ENCODE measurements around the gene ADSL.
"Not testable (repeated sequence)": the region's sequence is repeated elsewhere in the genome, so short reads cannot be mapped to it uniquely, and the experiment has no call there.

Gene ADSL

DNA sequence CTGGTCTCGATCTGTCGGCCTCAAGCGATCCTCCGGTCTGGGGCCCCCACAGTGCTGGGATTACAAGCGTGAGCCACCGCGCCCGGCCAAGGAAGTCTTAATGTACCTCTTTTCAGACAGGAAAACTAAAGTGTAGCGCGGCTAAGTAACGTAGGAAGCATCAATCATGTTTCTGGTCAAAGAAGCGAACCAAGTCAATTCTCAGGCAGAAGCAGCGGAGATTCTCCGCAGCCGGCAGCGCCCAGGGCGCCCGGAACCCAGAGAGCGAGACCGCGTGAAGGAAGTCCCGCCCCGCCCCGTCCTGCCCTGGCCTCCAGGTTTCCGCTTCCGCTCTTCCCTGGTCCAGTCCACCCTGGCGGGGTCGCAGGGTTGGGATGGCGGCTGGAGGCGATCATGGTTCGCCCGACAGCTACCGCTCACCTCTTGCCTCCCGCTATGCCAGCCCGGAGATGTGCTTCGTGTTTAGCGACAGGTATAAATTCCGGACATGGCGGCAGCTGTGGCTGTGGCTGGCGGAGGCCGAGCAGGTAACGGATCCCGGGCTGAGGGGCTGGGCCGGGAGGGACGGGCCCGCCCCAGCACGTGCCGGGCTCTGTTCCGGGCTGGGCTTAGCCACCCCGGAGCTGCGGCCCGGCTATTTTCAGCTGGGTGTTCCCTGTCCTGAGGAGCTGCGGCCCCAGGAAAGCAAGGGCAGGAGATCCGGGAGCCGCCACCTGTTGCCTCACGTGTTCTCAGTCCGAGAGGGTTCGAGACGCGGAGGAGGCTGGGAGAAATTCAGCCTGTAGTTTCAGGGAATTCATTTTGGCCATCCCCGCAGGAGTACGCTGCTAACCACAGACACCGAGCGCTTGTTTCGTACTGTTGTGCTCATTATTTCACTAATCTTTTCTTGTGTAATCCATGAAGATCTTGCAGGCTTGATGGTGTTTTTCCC lies at the start of gene ADSL:
TSS of gene ADSL (plus strand) at position 316 of the 934 bp plus-strand sequence. CDS start at position 375, 59 bp downstream.
- DNase-seq = peak; percentile 73

DNA sequence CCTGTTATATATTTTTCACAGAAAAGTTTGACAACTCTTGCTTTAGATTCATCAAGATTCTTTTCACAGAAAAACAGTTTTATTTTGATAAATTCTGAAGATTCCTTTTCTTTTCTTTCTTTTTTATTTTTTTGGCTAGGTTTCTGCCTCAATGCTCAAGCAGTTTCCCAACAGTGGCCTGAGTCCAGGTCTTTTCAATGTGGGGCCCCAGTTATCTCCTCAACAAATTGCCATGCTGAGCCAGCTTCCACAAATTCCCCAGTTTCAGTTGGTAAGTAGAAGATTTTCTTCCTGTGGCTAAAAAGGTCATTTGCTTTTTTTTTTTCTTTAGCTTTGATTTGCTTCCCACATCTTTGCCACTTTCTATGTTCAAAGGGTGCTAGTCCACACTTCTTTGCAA lies 46.0 kb upstream of the ADSL start:
- DNase-seq = no peak

DNA sequence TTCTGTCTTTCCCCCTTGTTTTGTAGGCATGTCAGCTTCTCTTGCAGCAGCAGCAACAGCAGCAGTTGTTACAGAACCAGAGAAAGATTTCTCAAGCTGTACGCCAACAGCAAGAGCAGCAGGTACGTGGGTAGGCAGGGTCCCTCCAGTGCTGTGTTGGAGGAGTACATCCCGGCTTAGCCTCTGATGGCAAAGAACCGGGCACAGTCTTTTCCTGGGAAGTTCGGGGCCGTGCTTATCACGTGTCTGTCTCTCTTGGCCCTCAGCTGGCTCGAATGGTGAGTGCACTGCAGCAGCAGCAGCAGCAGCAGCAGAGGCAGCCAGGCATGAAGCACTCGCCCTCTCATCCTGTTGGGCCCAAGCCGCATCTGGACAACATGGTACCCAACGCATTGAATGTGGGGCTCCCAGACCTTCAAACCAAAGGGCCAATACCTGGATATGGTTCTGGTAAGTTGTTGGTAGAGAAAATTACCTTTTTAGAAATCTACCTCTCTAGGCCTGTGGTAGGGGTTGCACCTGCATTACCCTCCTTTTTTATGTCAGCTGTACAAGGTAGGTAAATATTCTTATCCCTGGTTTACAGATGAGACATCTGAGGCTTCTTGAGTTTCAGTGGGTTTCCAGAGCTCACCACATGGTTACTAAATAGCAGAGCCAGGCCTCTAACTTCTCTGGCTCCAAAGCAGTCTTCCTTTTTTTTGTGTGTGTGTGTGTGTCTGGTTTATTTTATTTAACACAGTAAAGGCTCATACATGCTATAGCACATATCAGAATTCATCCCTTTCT lies 45.2 kb upstream of the ADSL start:
- no peak for DNase-seq

DNA sequence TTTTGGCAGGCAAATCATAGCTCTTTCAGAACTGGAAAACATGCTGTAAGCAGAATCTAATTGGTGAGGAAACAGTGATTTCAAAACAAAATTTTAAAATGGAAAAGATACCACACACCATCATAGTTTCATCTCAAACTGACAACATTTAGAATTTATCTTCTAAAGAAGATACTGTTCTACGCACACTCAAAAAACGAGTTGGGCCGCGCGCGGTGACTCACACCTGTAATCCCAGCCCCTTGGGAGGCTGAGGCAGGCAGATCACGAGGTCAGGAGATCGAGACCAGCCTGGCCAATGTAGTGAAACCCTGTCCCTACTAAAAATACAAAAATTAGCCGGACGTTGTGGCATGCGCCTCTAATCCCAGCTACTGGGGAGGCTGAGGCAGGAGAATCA lies 44.2 kb upstream of the ADSL start:
- no peak for DNase-seq

DNA sequence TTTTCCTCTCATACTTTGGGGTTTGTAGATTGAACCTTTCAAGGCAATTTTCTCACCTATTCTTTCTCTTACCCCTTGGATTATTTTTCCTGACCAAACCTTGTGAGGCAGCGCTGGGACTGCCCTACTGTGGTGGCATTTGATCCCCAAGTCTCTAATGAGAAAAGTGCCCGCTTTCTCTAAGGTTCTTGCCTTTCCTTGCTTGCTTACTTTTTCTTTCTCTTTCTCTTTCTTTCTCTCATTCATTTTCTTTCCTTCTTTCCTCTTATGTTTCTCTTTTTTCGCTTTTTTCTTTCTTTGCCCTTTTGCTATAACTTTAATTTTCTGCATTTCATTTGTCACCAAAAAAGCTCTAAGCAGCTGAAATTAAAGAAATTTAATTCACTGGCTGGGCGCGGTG lies 40.7 kb upstream of the ADSL start:
- DNase-seq = no peak

DNA sequence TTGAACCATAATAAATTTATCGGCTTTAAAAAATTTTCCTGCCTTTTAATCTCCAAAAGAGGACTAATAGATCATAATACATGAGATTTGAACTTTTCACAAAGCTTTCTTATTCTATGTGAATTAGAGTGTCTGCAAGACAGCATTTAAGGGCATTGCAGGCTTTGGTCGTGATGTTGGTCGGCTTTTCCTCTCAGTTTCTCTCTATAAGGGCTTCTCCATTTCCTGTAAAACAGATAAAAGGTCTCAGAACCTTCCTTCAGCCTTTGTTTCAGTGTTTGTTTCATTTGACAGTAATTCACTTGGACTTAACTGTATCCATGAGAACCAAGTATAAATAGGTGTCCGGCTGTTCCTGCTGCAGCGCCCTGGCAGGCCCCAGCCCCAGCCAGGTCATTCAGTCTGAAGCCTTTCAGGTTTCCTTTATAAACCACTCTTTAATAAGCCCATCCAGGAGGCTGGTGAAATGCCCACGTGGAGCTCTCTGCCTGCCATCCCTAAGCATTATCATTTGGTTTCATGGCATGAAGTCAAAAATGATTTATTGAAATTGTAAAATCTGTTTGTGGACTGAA lies 37.2 kb upstream of the ADSL start:
- no peak for DNase-seq

DNA sequence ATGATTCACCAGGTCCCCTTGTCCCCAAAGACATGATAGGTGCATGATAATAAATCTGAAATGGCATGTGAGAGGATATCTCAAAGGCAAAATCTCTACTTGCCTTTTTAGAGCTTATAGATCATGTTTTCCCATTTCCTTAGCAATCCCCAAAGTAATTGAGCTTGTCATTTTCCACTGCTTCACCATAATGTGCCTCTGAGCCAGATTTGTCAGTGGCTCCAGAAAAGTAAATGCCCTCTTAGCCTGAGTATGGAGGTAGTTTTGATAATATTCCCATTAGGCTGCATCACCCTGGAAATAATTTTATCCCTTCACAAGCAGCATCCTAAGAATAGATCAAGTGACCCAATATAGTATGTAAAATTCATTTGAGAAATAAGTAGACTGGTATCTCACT lies 36.7 kb upstream of the ADSL start:
- no peak for DNase-seq

DNA sequence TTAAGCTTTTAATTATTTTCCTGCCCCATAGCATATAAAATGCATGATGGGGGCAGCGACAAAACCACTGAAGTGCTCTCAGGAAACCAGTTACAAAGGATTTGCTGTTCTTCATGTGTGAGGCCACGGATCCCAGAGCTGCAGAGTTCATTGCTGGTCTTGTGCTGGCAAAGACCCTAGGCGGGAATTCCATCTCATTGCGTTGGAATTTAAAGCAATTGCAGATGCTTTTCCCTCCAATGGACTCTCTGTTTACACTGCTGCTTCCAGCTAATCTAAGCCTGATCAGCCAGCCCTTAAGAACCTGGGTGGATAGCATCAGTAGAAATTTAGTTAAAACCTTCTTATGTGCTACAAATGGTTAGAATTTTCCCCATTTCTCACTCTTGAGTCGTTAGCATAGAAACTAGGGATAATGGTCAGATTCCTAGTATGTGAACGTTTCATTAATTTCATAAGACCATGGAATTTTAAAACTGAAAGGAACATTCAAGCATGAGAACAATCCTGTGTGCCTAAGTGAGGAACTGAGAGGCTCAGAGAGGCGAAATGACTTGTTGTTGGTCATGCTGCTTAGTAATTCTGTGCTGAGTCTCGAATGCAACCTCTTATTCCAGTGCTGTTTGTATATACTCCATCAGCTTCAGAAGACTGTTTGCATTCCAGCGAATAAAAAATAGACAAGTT lies 36.1 kb upstream of the ADSL start:
- no peak for DNase-seq

DNA sequence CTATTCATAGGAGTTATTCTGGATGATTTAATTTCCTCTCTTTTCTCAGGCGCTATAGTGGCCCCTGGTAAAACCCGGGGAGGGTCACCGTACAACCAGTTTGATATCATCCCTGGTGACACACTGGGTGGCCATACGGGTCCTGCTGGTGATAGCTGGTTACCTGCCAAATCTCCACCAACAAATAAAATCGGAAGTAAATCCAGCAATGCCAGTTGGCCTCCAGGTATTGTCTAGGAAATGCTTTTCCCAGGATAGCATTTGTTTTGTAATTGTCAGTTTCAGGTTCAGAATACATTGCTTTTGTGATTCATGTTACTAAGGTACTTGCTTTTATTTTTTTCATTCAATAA lies 35.6 kb upstream of the ADSL start:
- DNase-seq = no peak

DNA sequence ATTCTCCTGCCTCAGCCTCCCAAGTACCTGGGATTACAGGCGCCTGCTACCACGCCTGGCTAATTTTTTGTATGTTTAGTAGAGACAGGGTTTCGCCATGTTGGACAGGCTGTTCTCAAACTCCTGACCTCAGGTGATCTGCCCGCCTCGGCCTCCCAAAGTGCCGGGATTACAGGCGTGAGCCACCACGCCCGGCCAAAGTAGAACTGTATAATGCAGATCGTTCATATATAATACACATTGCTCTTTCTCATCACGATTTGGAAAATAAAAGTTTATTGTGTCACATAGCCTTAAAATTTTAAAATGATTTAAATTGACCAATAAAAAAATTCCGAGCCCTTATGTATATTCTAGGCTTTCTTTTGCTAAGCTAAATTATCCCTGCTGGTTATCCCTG lies 34.7 kb upstream of the ADSL start:
- DNase-seq = not testable (repeated sequence)

DNA sequence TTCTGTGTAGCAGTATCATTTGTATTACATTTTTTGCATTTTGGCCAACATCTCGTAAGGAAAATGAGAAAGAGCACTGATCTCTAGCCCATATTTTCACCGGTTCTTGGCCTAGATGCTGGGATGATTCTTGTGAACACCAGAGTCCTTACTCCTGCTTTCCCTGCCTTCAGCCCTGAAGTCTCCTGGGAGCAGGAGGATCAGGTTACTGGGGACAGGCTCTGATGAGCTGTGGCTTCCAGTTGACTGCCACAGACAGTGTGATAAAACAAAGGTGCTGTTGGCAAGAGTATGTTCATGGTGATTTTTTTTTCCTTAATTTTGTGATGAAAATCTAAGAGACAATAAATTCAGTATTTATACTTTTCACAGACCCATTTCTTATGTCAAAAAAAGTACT lies 34.2 kb upstream of the ADSL start:
- no peak for DNase-seq

DNA sequence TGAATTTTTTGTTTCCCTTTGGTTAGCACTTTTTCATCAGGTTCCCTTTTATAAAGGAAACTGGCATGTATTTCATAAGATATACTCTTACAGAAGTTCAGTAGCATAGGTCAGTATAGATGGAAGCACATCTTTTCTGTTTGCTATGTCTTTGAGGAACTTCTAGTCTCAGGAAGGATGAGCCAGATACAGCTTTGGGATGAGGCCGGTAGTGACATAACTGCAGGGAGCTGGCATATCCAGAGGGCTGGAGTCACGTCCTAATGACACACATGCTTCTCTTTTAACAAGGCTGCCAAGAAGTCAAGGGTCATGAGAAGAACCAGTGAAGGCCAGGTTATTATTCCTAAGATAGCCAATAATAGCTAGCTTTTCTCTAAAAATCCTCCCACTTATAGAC lies 33.3 kb upstream of the ADSL start:
- no peak for DNase-seq

DNA sequence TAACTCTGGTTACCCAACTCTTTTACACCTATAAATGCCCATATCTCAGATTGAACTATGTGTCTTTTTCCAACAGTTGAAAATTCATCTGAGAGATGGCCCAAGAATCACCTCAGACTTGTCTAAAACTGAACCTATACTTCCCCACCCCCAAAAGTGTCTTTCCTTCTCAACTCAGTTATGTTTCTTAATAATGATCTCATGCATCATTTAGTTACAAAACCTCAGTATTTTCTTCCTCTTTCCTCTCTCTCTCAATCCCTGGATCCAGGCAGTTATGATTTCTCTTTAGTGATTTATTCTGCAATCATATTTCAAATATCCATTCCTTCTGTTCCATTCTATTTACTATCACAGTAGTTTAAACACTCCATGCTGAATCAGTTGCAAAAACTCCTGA lies 32.3 kb upstream of the ADSL start:
- DNase-seq = no peak

DNA sequence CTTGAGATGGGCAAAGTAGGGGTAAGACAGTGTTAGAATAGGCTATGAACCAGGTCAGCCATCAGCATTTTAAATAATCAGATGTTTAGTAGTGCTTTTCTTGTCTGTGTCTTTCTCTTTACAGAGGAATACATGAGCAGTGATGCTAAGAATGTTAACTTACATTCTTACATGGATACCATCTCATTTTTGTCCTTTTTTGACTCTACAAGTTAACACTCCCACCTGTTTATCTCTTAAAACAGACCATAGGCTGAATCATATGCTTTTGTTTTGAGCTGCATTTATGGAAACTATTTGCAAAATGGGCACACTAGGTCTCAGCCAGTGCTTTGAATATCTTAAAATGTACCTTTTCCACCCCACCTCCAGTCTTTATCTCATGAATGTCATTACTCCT lies 25.6 kb upstream of the ADSL start:
- no peak for DNase-seq

DNA sequence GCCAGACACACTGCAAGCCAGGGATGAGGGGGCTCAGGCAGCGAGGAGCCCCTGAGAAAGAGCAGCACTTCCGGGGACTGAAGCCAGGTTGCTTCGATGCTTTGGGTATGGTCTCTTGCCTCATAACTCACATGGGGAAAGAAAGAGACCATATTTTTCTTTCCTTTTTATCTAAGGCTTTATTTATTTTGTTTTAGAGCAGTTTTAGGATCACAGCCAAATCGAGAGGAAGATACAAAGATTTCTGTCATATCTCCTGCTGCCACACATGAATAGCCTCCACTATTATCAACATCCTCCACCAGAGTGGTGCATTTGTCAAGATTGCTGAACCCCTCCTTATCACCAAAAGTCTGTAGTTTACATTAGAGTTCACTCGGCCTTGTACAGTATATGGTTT lies 24.3 kb upstream of the ADSL start:
- no peak for DNase-seq

DNA sequence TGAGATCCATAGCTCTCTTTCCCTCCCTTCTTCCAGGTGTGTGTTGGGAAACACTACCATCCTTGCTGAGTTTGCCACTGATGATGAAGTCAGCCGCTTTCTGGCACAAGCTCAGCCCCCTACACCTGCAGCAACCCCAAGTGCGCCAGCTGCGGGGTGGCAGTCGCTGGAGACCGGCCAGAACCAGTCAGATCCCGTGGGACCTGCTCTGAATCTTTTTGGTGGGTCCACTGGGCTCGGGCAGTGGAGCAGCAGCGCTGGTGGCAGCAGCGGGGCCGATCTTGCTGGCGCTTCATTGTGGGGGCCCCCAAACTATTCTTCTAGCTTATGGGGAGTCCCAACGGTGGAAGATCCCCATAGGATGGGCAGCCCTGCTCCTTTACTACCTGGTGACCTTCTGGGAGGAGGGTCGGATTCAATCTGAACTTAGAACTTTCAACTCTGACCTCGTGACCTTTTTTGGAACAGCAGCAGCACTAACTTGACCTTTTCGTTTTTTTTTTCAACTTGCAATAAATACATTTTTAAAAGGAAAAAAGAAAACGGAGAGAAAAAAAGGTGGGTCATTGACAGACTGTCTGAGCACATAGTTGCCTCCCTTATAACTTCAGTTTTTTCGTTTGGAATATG lies 23.4 kb upstream of the ADSL start:
- no peak for DNase-seq

DNA sequence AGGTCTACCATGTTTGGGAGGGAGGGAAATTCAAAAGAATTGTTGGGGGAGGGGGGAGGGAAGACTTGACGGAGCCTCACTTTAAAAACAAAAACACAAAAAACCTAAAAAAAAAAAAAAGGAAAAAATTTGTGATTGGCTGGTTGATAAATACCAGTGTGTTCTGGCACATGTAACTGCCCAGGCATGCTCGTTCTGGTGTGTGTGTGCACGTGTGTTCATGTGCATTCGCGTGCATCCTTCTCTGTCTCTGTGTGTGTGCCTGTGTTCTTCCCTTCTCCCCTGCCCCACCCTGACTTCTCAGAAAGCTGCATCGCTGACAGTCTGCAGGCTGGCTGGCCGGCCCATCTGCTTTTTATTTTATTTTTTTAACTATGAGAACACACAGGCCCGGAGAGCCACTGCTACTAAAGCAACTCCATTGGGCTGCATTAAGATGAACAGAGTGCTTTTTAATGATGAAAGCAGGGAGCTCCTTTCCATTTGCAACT lies 22.6 kb upstream of the ADSL start:
- no peak for DNase-seq

DNA sequence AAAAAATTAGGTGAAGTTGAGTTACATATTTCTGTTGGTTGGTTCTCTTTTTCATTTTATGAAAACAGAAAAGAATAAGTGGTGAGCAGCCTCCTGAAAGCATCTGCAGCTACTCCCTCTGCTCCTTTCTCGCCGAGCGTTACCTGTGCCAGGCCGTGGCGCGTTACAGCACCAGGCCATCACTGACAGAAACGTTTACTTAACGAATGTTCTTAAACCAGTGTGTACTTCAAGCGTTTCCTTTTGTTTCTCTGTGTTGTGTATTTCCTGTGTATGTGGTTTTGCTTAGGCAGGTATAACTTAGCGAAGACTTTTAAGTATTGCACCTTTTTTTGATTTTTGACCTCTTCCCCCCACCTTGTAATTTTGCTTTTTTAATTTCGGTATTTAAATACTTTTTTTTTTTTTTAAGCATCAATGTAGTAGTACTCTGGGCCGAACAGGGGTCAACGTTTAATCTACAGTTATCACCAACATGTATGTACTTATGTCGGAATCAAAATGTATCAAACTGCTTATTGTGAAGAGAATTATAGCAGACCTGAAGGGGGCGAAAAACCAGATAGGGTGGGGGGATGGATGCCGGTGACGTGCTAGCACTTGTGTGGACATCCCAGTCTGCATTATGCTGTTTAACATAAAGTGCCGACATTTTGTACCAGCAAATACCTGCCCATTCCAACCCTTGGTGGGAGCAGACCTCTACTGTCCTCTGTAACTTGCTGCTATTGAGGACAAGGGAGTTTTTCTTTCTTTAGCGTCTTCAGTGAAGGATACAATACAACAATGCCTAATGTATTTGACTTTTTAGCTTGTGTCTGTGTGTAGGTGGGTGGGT lies 21.6 kb upstream of the ADSL start:
- DNase-seq = no peak

DNA sequence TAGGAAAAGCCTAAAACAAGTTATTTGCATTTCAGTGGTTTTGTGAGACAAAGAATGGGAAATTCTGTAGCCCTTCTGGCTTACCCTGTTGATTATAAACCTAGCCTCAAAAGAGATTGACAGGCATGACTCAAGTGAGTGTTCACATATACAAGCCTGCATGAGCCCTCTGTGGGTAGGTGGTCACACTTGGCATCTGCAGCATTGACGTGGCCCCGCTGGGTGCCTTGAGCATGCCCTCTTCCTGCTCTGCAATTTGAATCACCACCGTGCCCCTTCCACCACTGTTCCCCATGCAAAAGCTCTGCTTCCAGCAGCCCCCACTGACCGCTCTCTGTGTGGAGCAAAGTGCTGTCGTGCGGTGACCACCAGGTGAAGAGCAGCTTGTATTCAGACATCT lies 21.0 kb upstream of the ADSL start:
- DNase-seq = no peak

DNA sequence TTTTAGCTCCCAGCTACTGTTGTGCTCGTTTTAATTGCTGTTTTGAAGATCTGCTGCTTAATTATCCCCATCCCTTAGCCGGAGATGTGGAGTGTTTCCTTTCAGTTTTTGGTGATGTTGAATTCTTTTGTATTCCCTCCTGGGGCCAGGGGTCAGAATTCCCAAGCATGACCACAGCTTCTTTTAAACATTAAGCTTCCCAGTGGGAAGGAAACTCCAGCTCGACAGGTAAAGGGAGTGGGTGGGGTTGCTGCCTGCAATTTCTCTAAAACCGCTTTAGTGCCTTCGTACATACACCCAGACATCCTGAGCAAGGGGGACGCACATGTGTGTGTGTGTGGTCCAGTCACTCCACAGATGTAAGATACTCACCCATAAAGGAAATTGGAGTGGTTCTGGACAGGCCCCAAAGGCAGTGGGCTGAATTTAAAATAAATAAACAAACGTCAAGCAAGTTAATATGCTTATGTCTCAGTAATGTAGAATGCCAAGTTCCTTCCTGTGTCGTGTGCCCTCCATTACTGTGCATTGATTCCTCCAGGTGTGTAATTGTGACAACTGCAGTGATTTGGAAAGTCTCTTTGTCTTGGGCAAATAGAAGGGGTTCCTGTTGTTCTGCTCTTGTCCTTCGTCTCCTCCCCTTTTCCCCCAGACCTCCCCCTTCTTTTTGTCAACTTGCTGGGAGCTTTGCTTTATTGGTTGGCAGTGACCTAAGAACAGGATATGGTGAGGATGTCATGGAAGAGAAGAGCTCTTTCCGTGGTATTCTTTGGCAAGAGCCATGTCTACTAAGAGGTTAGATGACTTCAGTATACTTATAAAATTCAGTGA lies 19.2 kb upstream of the ADSL start:
- no peak for DNase-seq
